Measurements from ENCODE around the gene SDS. TPM values are rescaled to one million over a fixed set of nuclear protein-coding genes. Genes with fewer than 3 reads are reported as not detected.

The SDS gene
- total and polyA plus RNA-seq, 2 of the 8 experiments (the other 6 are each of a cell fraction or from before 2014, with no cell fraction given): 0.21 TPM; not detected in 1

GRCh38 chr12:113398346-113399290 is 5.1 kb downstream of the SDS start:
- Histone ChIP-seq H2BK120ac (replicated peaks; ENCODE audit: low read depth, low read length) (no peak overlapping the region), H4K5ac (ENCODE audit: insufficient read length, low read depth, low read length) (no peak overlapping the region), H2AK5ac (ENCODE audit: low read depth, low read length) (no peak overlapping the region), H3K56ac (replicated peaks; ENCODE audit: insufficient read length, low read depth, low read length) (no peak overlapping the region), H3K4me2 (ENCODE audit: insufficient read depth in 1 of 2, low read depth in 2 of 2, low read length in 2 of 2) (no peak overlapping the region), H3K9me3 (ENCODE audit: insufficient read depth in 2 of 2, low read depth in 1 of 2, low read length in 1 of 2) (no peaks in the 10 kb centered on the region), H2BK20ac (ENCODE audit: low read length) (no peak overlapping the region), H3K36me3 (ENCODE audit: control insufficient read depth in 2 of 4, insufficient read depth in 4 of 4, low read length in 3 of 4) (no peaks in the 10 kb centered on the region), H3K79me2 (ENCODE audit: control insufficient read depth in 1 of 2, insufficient read depth in 2 of 2, low read length in 2 of 2) (no peaks in the 10 kb centered on the region), H4K20me1 (replicated peaks in 1 of 2; ENCODE audit: control insufficient read depth in 1 of 2, insufficient read depth in 2 of 2, low read length in 2 of 2) (peaks cover 0 to 1% of the 10 kb centered on the region in 2 experiments), H3K27me3 (replicated peaks in 1 of 4; ENCODE audit: control insufficient read depth in 3 of 4, extremely low read depth in 1 of 4, insufficient read depth in 3 of 4, low read length in 3 of 4) (no peaks in the 10 kb centered on the region), H3K4me3 (ENCODE audit: extremely low read depth in 1 of 4, insufficient read depth in 2 of 4, low read depth in 3 of 4, low read length in 4 of 4) (no peak overlapping the region), H3K4ac (replicated peaks; ENCODE audit: insufficient read length, low read depth, low read length) (no peak overlapping the region), H2BK15ac (ENCODE audit: low read length) (no peak overlapping the region), H3K23me2 (ENCODE audit: low read depth, low read length) (0 out of 2 replicates have a peak, but pooled peaks cover 1% of the 10 kb centered on the region), H2AFZ (ENCODE audit: low read length) (no peak overlapping the region), H3K14ac (ENCODE audit: insufficient read length) (no peak overlapping the region), H4K91ac (replicated peaks; ENCODE audit: insufficient read length, low read length) (peak overlapping the region; percentile 42), H3K18ac (ENCODE audit: extremely low read depth, low read length) (no peak overlapping the region), H2BK12ac (ENCODE audit: low read depth, low read length) (no peak overlapping the region; the same call in 1 of the 2 replicates), H2BK5ac (ENCODE audit: low read depth, low read length) (no peak overlapping the region), H3K27ac (ENCODE audit: low read depth, low read length) (no peak overlapping the region), H3K79me1 (ENCODE audit: low read depth, low read length) (no peaks in the 10 kb centered on the region), H3K23ac (ENCODE audit: insufficient read length) (no peak overlapping the region), H4K8ac (ENCODE audit: extremely low read depth, insufficient read depth, low read length) (no peak overlapping the region; the same call in 1 of the 2 replicates), H3K4me1 (replicated peaks in 1 of 4; ENCODE audit: control insufficient read depth in 3 of 4, insufficient read depth in 4 of 4, low read length in 3 of 4) (peaks cover 0 to 3% (median 1%) of the 10 kb centered on the region in 4 experiments; a peak in 1 of 7 replicates), H3K9ac (replicated peaks in 1 of 4; ENCODE audit: extremely low read depth in 1 of 4, low read depth in 3 of 4, low read length in 3 of 4) (no peak overlapping the region)
- CTCF ChIA-PET (ENCODE audit: partially characterized antibody): interaction anchor here (0.7 to 1.7 kb wide), 2 partner anchors 57 to 84 kb away, joined by 3 read pairs; no protein-coding TSS in a partner anchor
- POLR2A ChIA-PET (ENCODE audit: partially characterized antibody): no interaction called here
- no peak for FAIRE-seq
- WGBS, 2 experiments (ENCODE audit: extremely low coverage in 1 of 2, insufficient coverage in 1 of 2, insufficient read length in 1 of 2, insufficient replicate concordance in 2 of 2, low coverage in 1 of 2, low lambda C conversion rate in 2 of 2, missing lambda C conversion rate in 1 of 2): 90% methylated on average over 26 of the region's 26 CpGs; no CpG with 5 or more reads in 1 of the 2 experiments
- no peak for TF ChIP-seq FOSL1 (IDR thresholded peaks at IDR 0.05; ENCODE audit: insufficient read depth, low read depth, low read length)
- TF ChIP-seq POLR2A (IDR thresholded peaks at IDR 0.05; ENCODE audit: control extremely low read depth in 1 of 2, low read depth in 2 of 2, low read length in 2 of 2): no peak
- no peak for TF ChIP-seq ATF2 (IDR thresholded peaks at IDR 0.05; ENCODE audit: low read length)
- TF ChIP-seq GABPA (IDR thresholded peaks at IDR 0.05; ENCODE audit: borderline replicate concordance, insufficient read depth, low read length): no peak
- TF ChIP-seq USF2 (IDR thresholded peaks at IDR 0.05; ENCODE audit: low read length): no peak
- TF ChIP-seq MAFK (IDR thresholded peaks at IDR 0.05; ENCODE audit: low read depth, low read length): no peak
- TF ChIP-seq TAF7 (optimal IDR thresholded peaks at IDR 0.05; ENCODE audit: borderline replicate concordance, low read depth, low read length): no peak
- no peak for DNase-seq (ENCODE audit: low read depth in 1 of 2, low spot score in 2 of 2)
